GM19328 (cell line): Measurements from ENCODE around the gene SMIM35.

ENCODE experiments used
- ATAC-seq: cut with Tn5 transposase; IDR thresholded peaks from one replicate; pipeline ENCODE4 v1.9.1; 2021; ENCODE audit warnings: mild to moderate bottlenecking, moderate library complexity; ENCODE audit not compliant: unreplicated experiment

Gene SMIM35

GRCh38 chr11:118007040-118007439 is 79.7 kb downstream of the SMIM35 start:
- ATAC-seq = no peak

- ATAC-seq = no peak
Measured at GRCh38 chr11:118006153-118006534, 80.6 kb downstream of the SMIM35 start.

GRCh38 chr11:118005224-118006152 is 81.3 kb downstream of the SMIM35 start:
- ATAC-seq = no peak

GRCh38 chr11:118004543-118005223 is 82.1 kb downstream of the SMIM35 start:
- ATAC-seq = no peak

GRCh38 chr11:118003456-118003855 is 83.3 kb downstream of the SMIM35 start:
- ATAC-seq = no peak

GRCh38 chr11:118002541-118003423 is 84.0 kb downstream of the SMIM35 start:
- no peak for ATAC-seq

- no peak for ATAC-seq
Measured at GRCh38 chr11:118002010-118002540, 84.7 kb downstream of the SMIM35 start.

- no peak for ATAC-seq
Measured at GRCh38 chr11:118001494-118001971, 85.2 kb downstream of the SMIM35 start.

GRCh38 chr11:118000850-118001228 is 85.9 kb downstream of the SMIM35 start:
- no peak for ATAC-seq

- ATAC-seq = no peak
Measured at GRCh38 chr11:118000067-118000849, 86.5 kb downstream of the SMIM35 start.

GRCh38 chr11:117999354-117999993 is 87.3 kb downstream of the SMIM35 start:
- ATAC-seq = no peak

GRCh38 chr11:117998664-117999353 is 88.0 kb downstream of the SMIM35 start:
- ATAC-seq = no peak

- ATAC-seq = peak; percentile 58
Measured at GRCh38 chr11:117997823-117998579, 88.8 kb downstream of the SMIM35 start.

GRCh38 chr11:117997406-117997805 is 89.4 kb downstream of the SMIM35 start:
- ATAC-seq = no peak

- no peak for ATAC-seq
Measured at GRCh38 chr11:117996058-117996457, 90.7 kb downstream of the SMIM35 start.

- no peak for ATAC-seq
Measured at GRCh38 chr11:117995472-117995871, 91.3 kb downstream of the SMIM35 start.

- ATAC-seq = no peak
Measured at GRCh38 chr11:117993988-117994745, 92.6 kb downstream of the SMIM35 start.
